ENCODE measurements around the gene ZBTB20.

DNA sequence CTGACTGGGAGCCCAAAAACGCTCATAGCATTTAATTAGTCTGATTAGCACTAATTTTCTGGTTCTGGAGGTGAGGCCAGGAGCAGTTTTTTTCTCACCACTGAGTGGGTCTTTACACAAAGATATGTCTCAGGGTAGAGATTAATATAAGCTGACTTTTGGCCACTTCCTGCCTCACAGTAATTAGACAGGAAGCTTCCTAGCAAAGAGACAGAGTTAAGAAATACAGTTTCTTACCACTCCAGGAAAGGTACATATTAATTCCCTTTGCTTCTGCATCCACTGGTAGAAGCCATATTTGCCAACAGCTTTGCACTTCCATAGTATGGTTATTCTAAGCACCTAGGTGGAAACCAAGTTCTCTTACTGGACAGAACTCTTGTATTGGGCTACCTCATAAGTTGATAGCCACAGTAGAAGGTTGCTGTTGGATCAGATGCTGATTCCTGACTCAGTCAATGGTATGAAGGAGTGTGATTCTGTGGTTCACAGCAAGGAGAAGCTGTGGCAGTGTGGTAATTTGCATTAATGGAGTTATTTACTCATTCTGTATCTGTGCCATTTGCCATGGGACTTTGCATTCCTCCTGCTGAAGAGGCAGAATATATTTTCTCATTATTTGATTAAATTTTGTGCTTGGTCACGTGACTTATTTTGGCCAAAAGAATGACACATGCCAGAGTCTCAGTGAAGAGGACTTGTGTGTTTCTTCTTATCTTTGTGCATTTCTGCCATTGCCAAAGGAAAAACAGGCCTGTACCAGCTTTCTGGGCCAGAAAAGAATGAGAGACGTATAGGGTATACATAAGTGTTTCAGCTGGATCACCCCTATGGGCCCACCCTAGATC lies 17.5 kb upstream of the ZBTB20 start:
- TF ChIP-seq, protein P1, sequence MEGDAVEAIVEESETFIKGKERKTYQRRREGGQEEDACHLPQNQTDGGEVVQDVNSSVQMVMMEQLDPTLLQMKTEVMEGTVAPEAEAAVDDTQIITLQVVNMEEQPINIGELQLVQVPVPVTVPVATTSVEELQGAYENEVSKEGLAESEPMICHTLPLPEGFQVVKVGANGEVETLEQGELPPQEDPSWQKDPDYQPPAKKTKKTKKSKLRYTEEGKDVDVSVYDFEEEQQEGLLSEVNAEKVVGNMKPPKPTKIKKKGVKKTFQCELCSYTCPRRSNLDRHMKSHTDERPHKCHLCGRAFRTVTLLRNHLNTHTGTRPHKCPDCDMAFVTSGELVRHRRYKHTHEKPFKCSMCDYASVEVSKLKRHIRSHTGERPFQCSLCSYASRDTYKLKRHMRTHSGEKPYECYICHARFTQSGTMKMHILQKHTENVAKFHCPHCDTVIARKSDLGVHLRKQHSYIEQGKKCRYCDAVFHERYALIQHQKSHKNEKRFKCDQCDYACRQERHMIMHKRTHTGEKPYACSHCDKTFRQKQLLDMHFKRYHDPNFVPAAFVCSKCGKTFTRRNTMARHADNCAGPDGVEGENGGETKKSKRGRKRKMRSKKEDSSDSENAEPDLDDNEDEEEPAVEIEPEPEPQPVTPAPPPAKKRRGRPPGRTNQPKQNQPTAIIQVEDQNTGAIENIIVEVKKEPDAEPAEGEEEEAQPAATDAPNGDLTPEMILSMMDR (IDR thresholded peaks at IDR 0.05) = no peak
- TF ChIP-seq POLR2A (IDR thresholded peaks at IDR 0.05) = no peak
- no peak for TF ChIP-seq EP300 (IDR thresholded peaks at IDR 0.05)
- TF ChIP-seq POLR2AphosphoS5 (IDR thresholded peaks at IDR 0.05) = no peak
